GM18951 (cell line): ENCODE measurements around the gene MED31.
"Not testable (repeated sequence)": the region's sequence is repeated elsewhere in the genome, so short reads cannot be mapped to it uniquely, and the experiment has no call there.

Source experiments
- POLR2A ChIP-seq: IDR thresholded peaks from 4 replicates; pipeline ENCODE4 v1.6.1; 2011; ENCODE audit warnings: mild to moderate bottlenecking; ENCODE audit not compliant: insufficient read length, insufficient read depth; ENCODE audit errors: extremely low read depth
- in situ Hi-C: fragments of 300-500 bp; cut with MboI; formaldehyde crosslinking; loops from one replicate; pipeline ENCODE4 v1.12.0; 2022; ENCODE audit warnings: low sequenced_read_pairs, mixed read lengths, inconsistent platforms; ENCODE audit not compliant: unreplicated experiment

The MED31 gene

GRCh38 chr17:6670571-6670970 lies 19.2 kb upstream of the MED31 start:
- in situ Hi-C loops: no loop called here
- no peak for TF ChIP-seq POLR2A

- TF ChIP-seq POLR2A: no peak
- in situ Hi-C loops: no loop called here
Measured at GRCh38 chr17:6669479-6670212, 18.2 kb upstream of the MED31 start.

GRCh38 chr17:6668727-6669425 lies 17.5 kb upstream of the MED31 start:
- in situ Hi-C loops: no loop called here
- no peak for TF ChIP-seq POLR2A

GRCh38 chr17:6668219-6668618 lies 16.8 kb upstream of the MED31 start:
- in situ Hi-C loops: no loop called here
- no peak for TF ChIP-seq POLR2A

- no peak for TF ChIP-seq POLR2A
- in situ Hi-C loops: no loop called here
Measured at GRCh38 chr17:6667516-6667915, 16.1 kb upstream of the MED31 start.

- in situ Hi-C loops: no loop called here
- no peak for TF ChIP-seq POLR2A
Measured at GRCh38 chr17:6666557-6666956, 15.2 kb upstream of the MED31 start.

GRCh38 chr17:6666077-6666521 lies 14.7 kb upstream of the MED31 start:
- in situ Hi-C loops: no loop called here
- no peak for TF ChIP-seq POLR2A

GRCh38 chr17:6663200-6663599 lies 11.8 kb upstream of the MED31 start:
- in situ Hi-C loops: not testable (repeated sequence)

GRCh38 chr17:6661464-6661848 lies 10.1 kb upstream of the MED31 start:
- TF ChIP-seq POLR2A: no peak
- in situ Hi-C loops: no loop called here

- no peak for TF ChIP-seq POLR2A
- in situ Hi-C loops: no loop called here
Measured at GRCh38 chr17:6660805-6661463, 9.5 kb upstream of the MED31 start.

- in situ Hi-C loops: no loop called here
- TF ChIP-seq POLR2A: no peak
Measured at GRCh38 chr17:6660101-6660500, 8.7 kb upstream of the MED31 start.

GRCh38 chr17:6658411-6658810 lies 7.0 kb upstream of the MED31 start:
- in situ Hi-C loops: not testable (repeated sequence)

GRCh38 chr17:6657633-6658287 lies 6.4 kb upstream of the MED31 start:
- in situ Hi-C loops: no loop called here
- no peak for TF ChIP-seq POLR2A
